Measurements from ENCODE around the gene MCTP1. TPM values are rescaled to one million over a fixed set of nuclear protein-coding genes. Genes with fewer than 3 reads are reported as not detected.

The MCTP1 gene
- polyA plus RNA-seq, 2 donors: 0.91 to 0.92 TPM

DNA sequence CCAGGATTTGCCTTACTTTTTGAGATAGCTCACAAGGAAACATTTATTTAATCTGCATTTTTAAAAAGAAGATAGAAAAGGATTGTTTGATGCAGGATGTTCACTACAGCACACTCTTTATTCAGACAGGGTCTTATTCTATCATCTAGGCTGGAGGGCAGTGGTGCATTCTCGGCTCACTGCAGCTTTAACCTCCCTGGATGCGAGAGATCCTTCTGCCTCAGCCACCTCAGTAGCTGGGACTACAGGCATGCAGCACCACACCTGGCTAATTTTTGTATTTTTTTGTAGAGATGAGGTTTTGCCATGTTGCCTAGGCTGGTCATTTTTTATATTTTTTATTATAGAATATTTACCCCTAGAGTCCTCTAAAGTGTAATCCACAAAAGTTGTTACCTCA is 221.4 kb downstream of the MCTP1 start:
- WGBS, 2 donors: 60 to 61% methylated on average over 2 of the region's 2 CpGs
- Histone ChIP-seq H3K9me3 (ENCODE audit: control insufficient read depth in 2 of 2, insufficient read depth in 1 of 2, low read depth in 1 of 2, low read length in 1 of 2) (no peaks in the 10 kb centered on the region), H3K36me3 (ENCODE audit: control insufficient read depth in 2 of 2, insufficient read depth in 2 of 2, low read length in 1 of 2) (no peaks in the 10 kb centered on the region), H3K27me3 (ENCODE audit: control insufficient read depth in 1 of 2, insufficient read depth in 2 of 2, low read length in 2 of 2) (no peaks in the 10 kb centered on the region), H3K4me3 (ENCODE audit: low read depth in 1 of 2, low read length in 2 of 2) (no peak overlapping the region), H3K27ac (ENCODE audit: low read depth in 2 of 2, low read length in 1 of 2) (no peak overlapping the region), H3K4me1 (ENCODE audit: control insufficient read depth in 2 of 2, insufficient read depth in 2 of 2, low read length in 1 of 2) (no peaks in the 10 kb centered on the region)

GRCh38 chr5:95060098-95060497 is 224.8 kb downstream of the MCTP1 start:
- Histone ChIP-seq H3K4me3 (ENCODE audit: low read depth in 1 of 2, low read length in 2 of 2) (no peak overlapping the region), H3K36me3 (ENCODE audit: control insufficient read depth in 2 of 2, insufficient read depth in 2 of 2, low read length in 1 of 2) (no peaks in the 10 kb centered on the region), H3K4me1 (ENCODE audit: control insufficient read depth in 2 of 2, insufficient read depth in 2 of 2, low read length in 1 of 2) (no peaks in the 10 kb centered on the region), H3K27ac (ENCODE audit: low read depth in 2 of 2, low read length in 1 of 2) (no peak overlapping the region), H3K9me3 (ENCODE audit: control insufficient read depth in 2 of 2, insufficient read depth in 1 of 2, low read depth in 1 of 2, low read length in 1 of 2) (no peaks in the 10 kb centered on the region), H3K27me3 (ENCODE audit: control insufficient read depth in 1 of 2, insufficient read depth in 2 of 2, low read length in 2 of 2) (no peaks in the 10 kb centered on the region)
- 26 to 32% methylated on average over 2 of the region's 2 CpGs for WGBS, 2 donors

GRCh38 chr5:95059636-95060035 is 225.3 kb downstream of the MCTP1 start:
- no peaks in the 10 kb centered on the region for H3K36me3 ChIP-seq (ENCODE audit: control insufficient read depth in 2 of 2, insufficient read depth in 2 of 2, low read length in 1 of 2)
- no peaks in the 10 kb centered on the region for H3K4me1 ChIP-seq (ENCODE audit: control insufficient read depth in 2 of 2, insufficient read depth in 2 of 2, low read length in 1 of 2)
- H3K4me3 ChIP-seq (ENCODE audit: low read depth in 1 of 2, low read length in 2 of 2): no peak overlapping the region
- no peaks in the 10 kb centered on the region for H3K27me3 ChIP-seq (ENCODE audit: control insufficient read depth in 1 of 2, insufficient read depth in 2 of 2, low read length in 2 of 2)
- H3K27ac ChIP-seq (ENCODE audit: low read depth in 2 of 2, low read length in 1 of 2): no peak overlapping the region
- H3K9me3 ChIP-seq (ENCODE audit: control insufficient read depth in 2 of 2, insufficient read depth in 1 of 2, low read depth in 1 of 2, low read length in 1 of 2): no peaks in the 10 kb centered on the region

- H3K36me3 ChIP-seq (ENCODE audit: control insufficient read depth in 2 of 2, insufficient read depth in 2 of 2, low read length in 1 of 2): no peaks in the 10 kb centered on the region
- no peak overlapping the region for H3K27ac ChIP-seq (ENCODE audit: low read depth in 2 of 2, low read length in 1 of 2)
- no peak overlapping the region for H3K4me3 ChIP-seq (ENCODE audit: low read depth in 1 of 2, low read length in 2 of 2)
- 83 to 89% methylated on average over 5 of the region's 5 CpGs for WGBS, 2 donors
- no peaks in the 10 kb centered on the region for H3K27me3 ChIP-seq (ENCODE audit: control insufficient read depth in 1 of 2, insufficient read depth in 2 of 2, low read length in 2 of 2)
- no peaks in the 10 kb centered on the region for H3K4me1 ChIP-seq (ENCODE audit: control insufficient read depth in 2 of 2, insufficient read depth in 2 of 2, low read length in 1 of 2)
- H3K9me3 ChIP-seq (ENCODE audit: control insufficient read depth in 2 of 2, insufficient read depth in 1 of 2, low read depth in 1 of 2, low read length in 1 of 2): no peaks in the 10 kb centered on the region
These were observed 227.3 kb downstream of the MCTP1 start for GRCh38 chr5:95057615-95058014.

DNA sequence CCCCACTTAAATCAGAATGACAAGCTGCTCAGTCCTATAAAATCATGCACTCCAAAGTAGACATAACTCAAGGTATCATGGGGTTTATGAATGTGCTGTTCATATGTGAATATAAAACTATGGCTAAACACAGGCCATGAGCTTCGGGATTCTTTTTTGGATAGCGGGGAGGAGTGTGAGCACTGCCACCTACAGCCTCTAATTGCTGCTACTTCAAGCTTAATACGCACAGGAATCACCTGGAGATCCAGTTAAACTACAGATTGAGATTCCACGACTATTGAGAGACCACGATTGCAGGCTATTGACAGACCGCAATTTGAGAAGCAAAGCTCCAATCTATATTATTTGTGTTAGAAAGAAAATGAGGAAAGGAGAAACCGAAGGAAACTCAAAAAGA is 231.6 kb downstream of the MCTP1 start:
- H3K4me3 ChIP-seq (ENCODE audit: low read depth in 1 of 2, low read length in 2 of 2): no peak overlapping the region
- no peak overlapping the region for H3K27ac ChIP-seq (ENCODE audit: low read depth in 2 of 2, low read length in 1 of 2)
- H3K27me3 ChIP-seq (ENCODE audit: control insufficient read depth in 1 of 2, insufficient read depth in 2 of 2, low read length in 2 of 2): no peaks in the 10 kb centered on the region
- H3K9me3 ChIP-seq (ENCODE audit: control insufficient read depth in 2 of 2, insufficient read depth in 1 of 2, low read depth in 1 of 2, low read length in 1 of 2): no peaks in the 10 kb centered on the region
- no peaks in the 10 kb centered on the region for H3K4me1 ChIP-seq (ENCODE audit: control insufficient read depth in 2 of 2, insufficient read depth in 2 of 2, low read length in 1 of 2)
- 85 to 87% methylated on average over 7 of the region's 7 CpGs for WGBS, 2 donors
- H3K36me3 ChIP-seq (ENCODE audit: control insufficient read depth in 2 of 2, insufficient read depth in 2 of 2, low read length in 1 of 2): no peaks in the 10 kb centered on the region

DNA sequence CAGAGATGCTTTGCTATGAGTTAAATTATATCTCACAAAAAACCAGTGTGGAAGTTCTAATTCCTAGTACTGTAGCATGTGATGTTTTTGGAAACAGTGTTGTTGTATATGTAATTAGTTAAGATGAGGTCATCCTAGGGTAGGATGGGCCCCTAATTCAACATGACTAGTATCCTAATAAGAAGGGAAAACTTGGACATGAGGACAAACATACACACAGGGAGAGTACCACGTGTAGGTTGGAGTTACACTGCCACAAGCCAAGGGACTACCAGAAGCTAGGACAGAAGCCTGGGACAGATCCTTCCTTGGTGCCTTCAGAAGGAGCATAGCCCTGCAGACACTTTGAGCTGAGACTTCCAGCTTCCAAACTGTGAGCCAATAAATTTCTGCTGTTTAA is 234.2 kb downstream of the MCTP1 start:
- Histone ChIP-seq H3K27ac (ENCODE audit: low read depth in 2 of 2, low read length in 1 of 2) (no peak overlapping the region), H3K9me3 (ENCODE audit: control insufficient read depth in 2 of 2, insufficient read depth in 1 of 2, low read depth in 1 of 2, low read length in 1 of 2) (no peaks in the 10 kb centered on the region), H3K27me3 (ENCODE audit: control insufficient read depth in 1 of 2, insufficient read depth in 2 of 2, low read length in 2 of 2) (no peaks in the 10 kb centered on the region), H3K4me3 (ENCODE audit: low read depth in 1 of 2, low read length in 2 of 2) (no peak overlapping the region), H3K36me3 (ENCODE audit: control insufficient read depth in 2 of 2, insufficient read depth in 2 of 2, low read length in 1 of 2) (no peaks in the 10 kb centered on the region), H3K4me1 (ENCODE audit: control insufficient read depth in 2 of 2, insufficient read depth in 2 of 2, low read length in 1 of 2) (no peaks in the 10 kb centered on the region)
- WGBS, 2 donors: 38 to 50% methylated on average over 1 of the region's 1 CpG

DNA sequence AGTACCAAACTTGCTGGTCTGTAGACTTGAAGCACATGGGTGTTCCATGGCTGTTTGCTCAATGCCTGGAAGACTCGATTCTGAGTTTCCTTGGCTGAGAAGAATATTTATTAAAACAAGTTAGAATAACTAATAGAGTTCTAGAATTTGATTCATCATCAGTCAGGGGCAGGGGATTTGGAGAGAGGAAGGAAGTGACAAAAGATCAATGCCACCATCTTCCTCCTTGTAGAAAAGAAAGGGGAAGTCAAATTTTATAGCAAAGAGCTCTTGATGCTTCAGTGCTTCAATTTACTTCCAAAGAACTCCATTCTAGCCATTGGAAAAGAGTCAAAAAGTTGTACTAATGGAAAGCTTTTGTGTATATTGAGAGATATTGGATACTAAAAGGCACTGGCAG is 236.3 kb downstream of the MCTP1 start:
- Histone ChIP-seq H3K36me3 (ENCODE audit: control insufficient read depth in 2 of 2, insufficient read depth in 2 of 2, low read length in 1 of 2) (no peaks in the 10 kb centered on the region), H3K9me3 (ENCODE audit: control insufficient read depth in 2 of 2, insufficient read depth in 1 of 2, low read depth in 1 of 2, low read length in 1 of 2) (no peaks in the 10 kb centered on the region), H3K27me3 (ENCODE audit: control insufficient read depth in 1 of 2, insufficient read depth in 2 of 2, low read length in 2 of 2) (no peaks in the 10 kb centered on the region), H3K4me1 (ENCODE audit: control insufficient read depth in 2 of 2, insufficient read depth in 2 of 2, low read length in 1 of 2) (no peaks in the 10 kb centered on the region), H3K27ac (ENCODE audit: low read depth in 2 of 2, low read length in 1 of 2) (no peak overlapping the region), H3K4me3 (ENCODE audit: low read depth in 1 of 2, low read length in 2 of 2) (no peak overlapping the region)
- WGBS, 2 donors: 60 to 62% methylated on average over 1 of the region's 1 CpG

DNA sequence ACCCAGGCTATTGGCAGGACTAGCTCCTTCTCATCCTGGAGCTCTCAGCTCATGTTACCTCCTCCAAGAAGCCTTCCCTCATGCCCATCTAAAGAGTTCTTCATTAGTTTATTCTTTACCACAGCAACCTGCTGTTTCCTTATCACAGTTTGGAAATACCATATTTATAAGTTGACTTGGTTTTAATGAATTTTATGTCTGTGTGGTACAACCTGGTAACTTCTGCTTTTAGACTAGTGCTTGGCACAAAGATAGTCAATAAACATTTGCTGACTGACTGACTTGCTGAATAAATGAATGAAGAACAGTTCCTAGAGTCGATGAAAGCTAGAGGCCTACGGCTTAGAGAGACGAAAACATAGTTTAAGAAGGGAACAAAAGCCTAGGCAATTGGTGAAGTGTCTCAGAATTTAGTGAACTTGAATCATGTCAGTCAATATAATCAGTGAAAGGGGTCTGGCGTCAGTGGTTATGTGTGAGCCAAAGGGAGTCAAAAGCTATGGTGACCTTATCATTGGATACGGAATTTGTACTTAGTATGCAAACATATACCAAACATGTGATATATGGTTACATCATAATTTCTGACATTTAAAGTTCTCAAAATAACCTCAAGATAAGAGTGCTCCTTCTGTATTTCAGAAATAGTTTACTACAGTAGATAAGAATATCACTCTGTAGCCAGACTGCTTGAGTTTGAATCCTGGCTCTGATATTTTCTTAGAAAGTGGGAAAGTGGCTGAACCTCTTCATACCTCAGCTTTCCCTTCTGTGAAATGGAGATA is 239.5 kb downstream of the MCTP1 start:
- Histone ChIP-seq H3K27ac (ENCODE audit: low read depth in 2 of 2, low read length in 1 of 2) (no peak overlapping the region), H3K4me1 (ENCODE audit: control insufficient read depth in 2 of 2, insufficient read depth in 2 of 2, low read length in 1 of 2) (no peaks in the 10 kb centered on the region), H3K27me3 (ENCODE audit: control insufficient read depth in 1 of 2, insufficient read depth in 2 of 2, low read length in 2 of 2) (no peaks in the 10 kb centered on the region), H3K36me3 (ENCODE audit: control insufficient read depth in 2 of 2, insufficient read depth in 2 of 2, low read length in 1 of 2) (no peaks in the 10 kb centered on the region), H3K9me3 (ENCODE audit: control insufficient read depth in 2 of 2, insufficient read depth in 1 of 2, low read depth in 1 of 2, low read length in 1 of 2) (no peaks in the 10 kb centered on the region), H3K4me3 (ENCODE audit: low read depth in 1 of 2, low read length in 2 of 2) (no peak overlapping the region)
- WGBS, 2 donors: 67 to 71% methylated on average over 5 of the region's 5 CpGs

GRCh38 chr5:95044096-95044495 is 240.8 kb downstream of the MCTP1 start:
- H3K9me3 ChIP-seq (ENCODE audit: control insufficient read depth in 2 of 2, insufficient read depth in 1 of 2, low read depth in 1 of 2, low read length in 1 of 2): no peaks in the 10 kb centered on the region
- no peak overlapping the region for H3K4me3 ChIP-seq (ENCODE audit: low read depth in 1 of 2, low read length in 2 of 2)
- H3K27me3 ChIP-seq (ENCODE audit: control insufficient read depth in 1 of 2, insufficient read depth in 2 of 2, low read length in 2 of 2): no peaks in the 10 kb centered on the region
- no peak overlapping the region for H3K27ac ChIP-seq (ENCODE audit: low read depth in 2 of 2, low read length in 1 of 2)
- WGBS, 2 donors: 36 to 50% methylated on average over 2 of the region's 2 CpGs
- no peaks in the 10 kb centered on the region for H3K4me1 ChIP-seq (ENCODE audit: control insufficient read depth in 2 of 2, insufficient read depth in 2 of 2, low read length in 1 of 2)
- H3K36me3 ChIP-seq (ENCODE audit: control insufficient read depth in 2 of 2, insufficient read depth in 2 of 2, low read length in 1 of 2): no peaks in the 10 kb centered on the region

- no peaks in the 10 kb centered on the region for H3K9me3 ChIP-seq (ENCODE audit: control insufficient read depth in 2 of 2, insufficient read depth in 1 of 2, low read depth in 1 of 2, low read length in 1 of 2)
- H3K4me1 ChIP-seq (ENCODE audit: control insufficient read depth in 2 of 2, insufficient read depth in 2 of 2, low read length in 1 of 2): no peaks in the 10 kb centered on the region
- no peak overlapping the region for H3K27ac ChIP-seq (ENCODE audit: low read depth in 2 of 2, low read length in 1 of 2)
- H3K36me3 ChIP-seq (ENCODE audit: control insufficient read depth in 2 of 2, insufficient read depth in 2 of 2, low read length in 1 of 2): no peaks in the 10 kb centered on the region
- 37 to 43% methylated on average over 3 of the region's 3 CpGs for WGBS, 2 donors
- H3K27me3 ChIP-seq (ENCODE audit: control insufficient read depth in 1 of 2, insufficient read depth in 2 of 2, low read length in 2 of 2): no peaks in the 10 kb centered on the region
- no peak overlapping the region for H3K4me3 ChIP-seq (ENCODE audit: low read depth in 1 of 2, low read length in 2 of 2)
These were observed 241.2 kb downstream of the MCTP1 start for GRCh38 chr5:95043648-95044047.
